DMS 273 treated with DMSO at 0.1 percent for 48 hours (cell line): ENCODE measurements around the gene SCFD2.
"Not testable (repeated sequence)": the region's sequence is repeated elsewhere in the genome, so short reads cannot be mapped to it uniquely, and the experiment has no call there.

Experiments used
- DNase-seq: peaks from one replicate; lab custom pipeline; 2025; lab: John Stamatoyannopoulos, UW

SCFD2 gene

DNA sequence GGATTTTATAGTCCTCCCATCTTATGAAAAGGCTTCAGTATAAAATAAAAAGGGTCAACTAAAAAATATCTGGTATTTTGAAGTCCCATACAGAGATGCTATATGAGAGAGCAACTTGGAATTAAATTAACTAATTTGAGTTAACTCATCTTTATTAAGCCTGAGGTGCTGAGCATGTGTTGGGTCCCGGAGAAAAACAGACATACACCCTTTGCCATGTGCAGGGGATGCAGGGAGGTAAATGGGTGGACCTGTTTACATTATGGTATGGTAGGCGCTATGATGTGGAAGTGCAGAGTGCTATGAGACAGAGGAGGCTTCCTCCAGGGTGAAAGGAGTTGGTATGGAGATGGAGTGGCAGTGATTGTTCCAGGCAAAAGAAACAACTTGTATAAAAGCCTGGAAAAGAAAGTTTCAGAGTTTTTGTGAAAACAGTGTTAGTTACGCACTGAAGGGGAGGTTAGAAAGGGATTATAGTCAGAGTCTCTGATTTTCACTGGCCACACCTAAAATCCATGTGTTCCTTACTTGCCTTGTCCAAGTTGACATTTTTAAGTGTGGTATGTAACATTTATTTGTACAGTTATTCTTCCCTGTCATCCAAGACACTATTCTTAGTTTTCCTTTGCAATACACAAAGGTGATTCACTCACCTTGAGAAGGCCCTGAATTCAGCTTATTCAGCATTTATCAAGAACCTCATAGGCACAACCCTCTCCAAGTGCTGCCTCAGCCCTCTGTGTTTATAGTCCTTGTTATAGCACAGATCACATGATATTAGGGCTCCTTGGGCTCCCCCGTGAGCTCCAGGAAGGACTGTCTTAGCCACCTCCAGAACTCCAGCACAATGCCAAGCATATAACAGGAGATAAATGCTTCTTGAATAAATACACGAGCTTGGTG, 351.7 kb downstream of the SCFD2 start:
- DNase-seq, result no peak

DNA sequence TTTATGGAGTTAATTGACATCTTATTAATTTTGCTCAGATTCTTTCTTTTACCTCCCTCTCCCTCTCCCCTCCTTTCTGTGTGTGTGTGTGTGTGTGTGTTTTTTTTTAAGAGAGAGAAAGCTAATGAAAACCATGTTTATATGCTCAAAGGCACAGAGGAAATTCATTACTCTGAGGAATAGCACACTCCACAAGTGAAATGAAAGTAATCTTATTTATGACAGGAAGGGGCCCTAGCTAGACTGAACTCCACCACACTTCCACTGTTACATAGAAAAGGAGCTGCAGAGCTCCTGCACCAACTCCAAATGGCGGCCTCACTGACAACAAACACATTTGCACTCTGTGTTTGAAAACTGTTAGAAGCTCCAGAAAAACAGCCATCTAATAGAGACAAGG, 353.1 kb downstream of the SCFD2 start:
- no peak for DNase-seq

DNA sequence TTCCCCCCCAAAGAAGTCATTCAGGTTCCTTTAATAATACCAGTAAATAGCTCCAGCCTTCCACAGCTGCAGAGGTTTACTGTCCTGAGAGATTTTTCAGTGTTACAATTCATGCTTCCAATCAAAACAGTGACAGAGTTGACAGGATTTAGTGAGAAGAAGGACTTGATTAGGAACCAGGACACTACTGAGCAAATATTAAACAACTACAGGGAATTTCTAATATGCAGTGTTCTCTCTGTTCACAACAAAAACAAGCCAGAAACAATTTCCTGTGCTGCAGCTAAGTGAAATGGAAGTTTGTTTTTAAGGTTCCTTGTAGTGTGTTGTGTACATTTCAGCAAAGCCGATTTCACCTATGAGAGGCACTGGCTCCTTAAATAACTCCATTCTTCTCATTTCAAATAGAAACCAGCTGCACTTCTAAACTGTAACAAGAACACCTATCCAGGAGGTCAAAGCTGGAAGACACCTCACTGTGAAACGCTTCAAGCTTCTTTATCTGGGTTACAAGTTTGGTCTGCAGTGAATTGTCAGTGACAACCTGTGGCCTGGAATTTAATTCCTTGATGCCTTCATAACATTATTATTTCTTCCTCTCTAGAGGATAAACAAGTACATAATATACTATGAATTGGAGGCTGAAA, 354.5 kb downstream of the SCFD2 start:
- no peak for DNase-seq

DNA sequence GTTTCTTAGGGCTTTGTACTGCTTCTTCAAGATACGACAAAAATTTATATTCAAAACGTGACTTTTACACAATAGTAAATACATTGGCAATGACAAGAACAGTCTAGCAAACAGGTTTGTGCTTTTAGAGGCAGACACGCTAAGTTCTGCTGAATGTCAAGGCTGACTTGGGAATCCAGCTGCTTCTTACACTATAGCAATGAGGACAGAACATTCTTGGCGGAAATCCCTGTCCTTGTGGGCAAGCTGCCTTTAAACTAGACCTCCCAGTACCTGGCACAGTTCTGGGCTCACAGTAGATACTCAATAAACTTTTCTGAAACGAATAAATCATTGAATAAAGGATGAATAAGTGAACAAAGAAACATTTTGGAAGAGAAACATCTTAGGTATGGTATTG, 355.5 kb downstream of the SCFD2 start:
- DNase-seq, result no peak

DNA sequence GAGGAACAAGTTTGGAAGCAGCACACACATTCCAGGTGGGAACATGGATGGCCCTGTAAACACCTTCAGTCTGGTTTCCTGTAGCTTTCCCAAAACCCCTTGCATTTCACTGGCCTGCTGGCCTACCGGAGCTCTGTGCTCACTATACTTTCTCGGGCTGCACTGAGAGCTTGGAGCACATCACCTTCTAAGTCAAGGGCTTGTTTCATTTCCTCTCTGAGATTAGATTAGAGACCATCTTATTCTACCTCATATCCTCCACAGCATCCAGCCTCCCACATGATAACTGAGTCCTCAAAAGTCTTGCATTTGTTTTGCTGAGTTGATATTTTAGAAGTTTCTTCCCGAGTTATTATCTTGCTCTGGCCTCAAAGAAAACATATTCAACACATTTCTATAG, 356.0 kb downstream of the SCFD2 start:
- no peak for DNase-seq

DNA sequence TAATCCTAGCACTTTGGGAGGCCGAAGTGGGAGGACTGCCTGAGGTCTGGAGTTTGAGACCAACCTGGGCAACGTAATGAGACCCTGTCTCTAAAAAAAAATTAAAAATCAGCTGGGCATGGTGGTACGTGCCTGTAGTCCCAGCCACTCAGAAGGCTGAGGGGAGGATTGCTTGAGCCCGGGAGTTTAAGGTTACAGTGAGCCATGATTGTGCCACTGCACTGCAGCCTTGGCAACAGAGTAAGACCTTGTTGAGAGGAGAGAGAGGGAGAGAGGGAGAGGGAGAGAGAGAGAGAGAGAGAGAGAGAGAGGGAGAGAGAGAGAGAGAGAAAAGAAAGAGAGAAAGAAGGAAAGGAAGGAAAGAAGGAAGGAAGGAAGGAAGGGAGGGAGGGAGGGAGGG, 358.8 kb downstream of the SCFD2 start:
- no peak for DNase-seq

DNA sequence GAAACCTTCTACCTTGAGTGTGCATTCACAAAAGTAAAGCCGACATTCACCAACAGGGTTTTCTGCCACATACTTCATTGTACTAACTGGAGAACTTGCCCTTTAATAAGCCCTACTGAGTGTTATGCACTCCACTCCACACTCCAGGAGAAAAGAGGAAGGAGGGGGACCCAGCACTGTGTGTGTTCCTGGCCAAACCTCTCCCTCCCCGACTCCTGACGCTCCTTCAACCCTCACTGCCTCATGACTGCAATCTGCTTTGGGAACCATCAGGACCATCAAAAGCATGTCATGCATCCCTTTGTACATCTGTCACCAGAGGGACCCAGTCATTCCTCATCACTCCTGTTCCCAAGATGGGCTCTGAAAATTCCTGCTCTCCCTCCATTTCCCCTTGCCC, 360.1 kb downstream of the SCFD2 start:
- no peak for DNase-seq

DNA sequence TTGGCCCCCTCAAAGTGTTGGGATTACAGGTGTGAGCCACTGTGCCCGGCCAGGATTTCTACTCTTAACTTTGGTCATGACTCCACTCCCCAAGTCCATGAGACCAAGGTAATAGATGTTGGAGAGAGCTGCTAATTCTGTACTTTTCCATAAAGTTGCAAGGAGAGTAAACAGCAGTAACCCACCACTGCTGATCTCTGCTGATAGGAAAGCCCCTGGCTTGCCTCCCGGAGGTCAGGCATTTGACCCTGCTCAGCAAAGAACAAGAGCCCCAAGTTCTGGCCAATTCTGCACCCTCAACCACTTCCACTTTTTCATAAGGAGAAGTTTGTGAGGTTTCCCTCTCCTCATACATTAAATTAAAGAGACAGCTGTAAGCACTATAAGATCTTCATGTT, 360.7 kb downstream of the SCFD2 start:
- DNase-seq, result no peak

DNA sequence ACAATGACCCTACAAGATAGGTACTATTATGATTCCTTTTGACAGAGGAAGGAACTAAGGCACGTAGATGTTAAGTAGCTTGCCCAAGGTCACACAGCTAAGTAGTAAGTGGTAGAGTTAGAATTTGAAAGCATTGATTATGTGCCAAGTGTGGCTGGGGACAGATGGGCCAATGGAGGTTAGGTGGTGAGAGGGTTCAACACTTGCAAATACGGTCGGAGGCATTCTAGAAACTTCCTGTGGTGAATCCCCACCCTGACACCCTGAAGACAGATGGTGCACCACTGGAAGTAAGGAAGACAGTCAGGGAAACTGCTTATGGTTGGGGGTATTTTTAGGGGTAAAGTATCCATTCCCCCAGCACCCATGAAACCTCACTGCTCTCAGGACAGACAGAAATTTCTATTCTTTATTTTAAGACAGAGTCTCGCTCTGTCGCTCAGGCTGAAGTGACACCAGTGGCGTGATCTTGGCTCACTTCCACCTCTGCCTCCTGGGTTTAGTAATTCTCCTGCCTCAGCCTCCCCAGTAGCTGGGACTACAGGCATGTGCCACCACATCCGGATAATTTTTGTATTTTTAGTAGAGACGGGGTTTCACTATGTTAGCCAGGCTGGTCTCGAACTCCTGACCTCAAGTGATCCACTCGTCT, 361.2 kb downstream of the SCFD2 start:
- DNase-seq, result no peak

DNA sequence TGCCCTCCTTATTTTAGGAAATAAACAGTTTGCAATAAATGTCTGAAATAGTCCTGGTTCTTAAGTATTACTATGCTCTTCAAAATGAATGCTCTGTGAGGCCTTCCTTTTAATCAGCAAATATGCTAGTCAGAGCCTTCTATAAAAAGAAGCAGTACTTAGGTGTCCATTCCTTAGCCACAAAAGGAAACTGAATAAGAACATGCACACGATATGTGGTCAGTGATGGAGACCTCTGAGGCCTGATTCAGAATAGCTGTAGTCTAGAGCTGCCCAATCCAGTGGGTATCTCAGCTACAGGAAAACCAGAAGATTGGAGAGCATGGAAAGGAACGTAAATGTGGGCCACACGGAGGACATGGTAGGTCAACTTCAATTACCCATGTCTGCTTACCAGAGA, 361.9 kb downstream of the SCFD2 start:
- DNase-seq, result no peak

DNA sequence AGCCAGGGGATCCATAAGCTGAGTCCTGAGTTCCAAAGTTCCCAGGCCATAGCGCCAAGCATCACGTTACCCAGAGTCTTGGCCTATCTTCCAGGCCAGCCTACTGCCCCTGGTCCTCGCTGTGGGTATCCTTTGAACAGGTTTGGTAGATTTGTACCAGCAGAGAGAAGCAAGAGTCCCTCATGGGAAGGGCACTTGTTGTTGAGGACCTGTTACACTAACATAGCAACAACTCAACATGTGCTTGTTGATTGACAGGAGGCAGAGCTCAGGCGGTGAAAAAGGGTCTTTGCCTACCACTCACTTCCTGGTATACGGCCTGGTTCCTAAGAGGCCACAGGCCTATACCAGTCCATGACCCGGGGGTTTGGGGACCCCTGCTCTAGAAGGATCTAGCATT, 365.3 kb downstream of the SCFD2 start:
- no peak for DNase-seq

DNA sequence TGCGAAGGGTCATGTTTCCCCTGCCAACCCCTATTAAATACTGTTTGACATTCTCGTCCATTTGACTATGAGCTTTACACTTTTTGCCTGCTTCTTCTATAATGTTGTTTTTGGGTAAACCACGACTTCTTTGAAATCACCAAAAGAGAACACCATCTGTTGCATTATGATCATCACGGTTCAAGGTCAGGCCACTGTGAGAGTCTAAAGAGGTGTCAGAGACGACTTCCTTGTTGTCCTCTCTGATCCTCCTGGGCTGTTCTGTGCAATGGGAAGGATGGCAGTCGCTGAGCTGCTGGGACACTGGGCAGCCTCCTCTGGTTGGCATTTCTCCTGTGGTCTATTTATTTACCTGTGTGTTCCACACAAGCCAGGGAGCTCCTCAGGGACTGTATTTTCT, 366.2 kb downstream of the SCFD2 start:
- DNase-seq, result no peak

DNA sequence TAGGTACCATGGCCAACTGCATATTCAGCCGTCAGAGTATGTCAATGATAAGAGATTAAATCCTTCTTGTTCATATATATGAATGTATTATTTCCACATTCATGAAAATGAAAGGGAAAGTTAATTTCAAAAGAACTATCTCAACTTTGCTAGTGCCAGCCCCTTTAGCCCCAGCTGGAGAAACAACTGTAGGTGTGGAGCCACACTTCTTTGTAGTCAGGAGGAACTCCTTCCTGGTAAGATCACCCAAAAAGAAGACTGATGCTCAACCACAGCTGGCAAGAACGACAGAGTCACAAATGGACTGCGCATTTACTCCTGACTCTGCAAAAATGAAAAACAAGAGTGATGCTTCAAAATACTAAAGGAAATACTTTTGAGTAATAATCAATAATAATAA, 367.4 kb downstream of the SCFD2 start:
- DNase-seq, result no peak

DNA sequence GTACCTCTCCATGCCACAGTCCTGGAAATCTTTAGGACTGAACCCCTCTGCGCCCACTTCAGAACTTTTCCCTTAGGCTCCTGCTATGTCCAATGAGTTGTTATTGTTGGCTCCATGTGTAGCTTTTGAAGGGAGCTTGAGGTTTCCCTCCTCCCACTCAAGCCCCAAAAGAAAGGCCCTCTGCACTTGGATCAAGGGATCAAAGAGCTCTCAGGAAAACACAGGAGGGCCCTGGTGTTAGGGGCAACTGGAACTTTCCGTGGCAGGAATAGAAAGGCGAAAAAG, 368.8 kb downstream of the SCFD2 start:
- DNase-seq, result no peak

DNA sequence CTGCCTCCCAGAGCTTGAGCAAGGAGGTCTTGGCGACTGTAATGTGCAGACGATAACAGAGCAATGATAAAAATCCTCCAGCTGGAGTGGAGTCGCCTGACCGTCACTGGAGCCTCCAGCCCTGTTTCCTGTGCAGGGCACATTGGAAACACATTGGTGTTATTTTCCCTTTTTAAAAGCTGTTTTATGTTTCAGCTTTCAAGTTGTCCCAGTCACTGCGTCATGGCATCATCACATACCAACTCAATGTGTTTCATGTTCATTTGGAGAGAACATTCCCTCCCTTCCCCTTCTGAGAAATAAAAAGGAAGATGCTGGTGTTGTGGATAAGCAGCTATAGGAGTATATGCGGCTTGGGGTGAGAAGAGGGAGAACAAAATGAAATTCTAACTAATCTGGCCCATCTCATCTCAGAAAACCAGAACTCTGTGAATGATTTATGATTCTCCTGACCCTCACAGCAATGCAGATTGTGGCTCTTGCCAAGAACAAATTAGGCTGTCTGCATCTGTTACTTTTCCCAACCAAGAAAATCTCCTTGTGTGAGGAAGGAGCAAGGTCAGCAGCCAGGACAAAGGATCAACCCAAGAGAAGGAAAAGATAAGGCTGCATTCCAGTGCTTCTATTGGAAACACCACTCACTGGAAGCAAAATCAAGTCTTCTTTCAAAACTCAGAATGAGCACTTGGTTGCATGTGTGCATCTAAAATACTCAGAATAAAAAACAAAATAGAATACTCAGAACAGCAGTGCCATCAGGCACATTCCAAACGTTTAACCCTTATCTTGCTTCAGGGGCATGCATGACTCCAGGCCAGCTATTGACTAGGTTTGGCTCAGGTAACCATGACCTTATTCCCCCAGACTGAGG, 369.4 kb downstream of the SCFD2 start:
- DNase-seq, result peak; percentile 38

DNA sequence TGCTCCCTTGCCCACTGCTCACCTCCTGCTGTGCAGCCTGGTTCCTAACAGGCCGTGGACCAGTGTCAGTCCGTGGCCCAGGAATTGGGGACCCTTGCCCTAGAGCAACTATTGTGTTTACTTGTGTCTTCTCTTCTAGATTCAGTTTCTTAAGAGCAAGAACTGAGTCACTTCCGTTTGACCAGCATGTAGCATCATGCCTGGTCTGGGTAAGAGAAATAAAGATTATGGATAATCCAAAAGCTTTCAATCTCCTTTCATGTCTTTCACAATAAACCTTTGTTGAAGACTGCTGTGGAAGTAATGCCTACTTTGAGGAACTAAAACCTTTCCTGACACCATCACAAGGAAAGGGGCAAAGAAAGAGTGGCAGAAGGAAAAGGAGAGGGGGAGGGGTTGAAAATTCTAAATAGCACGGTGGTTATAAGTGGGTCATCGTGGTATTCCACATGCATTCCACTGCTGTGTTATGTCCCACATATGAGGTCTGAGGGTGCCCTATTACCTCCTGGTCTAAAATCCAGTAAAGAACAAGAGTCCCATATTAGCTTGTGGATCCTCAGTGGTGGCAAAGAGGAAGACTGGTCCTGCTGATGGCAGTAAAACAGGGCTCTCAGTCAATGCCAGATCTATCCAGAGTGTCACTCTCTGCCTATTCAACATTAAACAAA, 370.4 kb downstream of the SCFD2 start:
- no peak for DNase-seq

DNA sequence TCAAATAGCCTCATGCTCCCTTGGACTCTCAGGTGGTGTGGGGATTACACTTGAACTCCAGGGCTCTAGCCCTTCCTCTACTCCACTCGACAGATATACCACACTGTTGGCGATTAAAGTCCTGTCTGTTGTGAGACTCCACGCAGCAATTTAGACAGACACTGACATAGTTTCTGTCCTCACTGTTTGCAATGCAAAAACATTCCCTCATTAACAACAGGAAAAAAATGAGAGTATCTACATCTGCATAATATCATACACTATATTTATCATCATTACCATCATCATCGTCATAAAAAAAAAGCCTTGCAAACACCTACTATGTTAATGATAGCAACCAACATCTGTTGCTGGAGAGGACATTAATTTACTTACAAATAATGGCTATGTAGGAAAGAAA, 371.3 kb downstream of the SCFD2 start:
- no peak for DNase-seq

DNA sequence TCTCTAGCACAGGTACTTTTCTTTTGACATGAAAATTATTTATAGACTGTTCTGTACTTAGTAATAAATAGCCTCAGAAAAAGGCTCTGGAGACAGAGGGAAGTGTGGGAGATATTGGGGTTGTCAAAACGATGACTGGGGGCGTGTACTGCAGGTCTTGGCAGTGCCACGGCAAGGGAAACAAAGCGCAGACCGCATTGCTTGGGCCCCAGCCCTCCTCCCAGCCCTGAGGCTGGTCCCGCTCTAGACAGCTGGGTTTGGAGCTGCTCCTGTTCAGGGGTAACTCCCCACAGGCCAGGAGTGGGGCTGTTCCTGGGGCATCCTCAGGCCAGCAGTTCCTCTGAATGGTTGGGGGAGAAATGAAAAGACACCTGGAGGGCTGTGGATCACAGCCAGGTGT, 372.1 kb downstream of the SCFD2 start:
- DNase-seq, result no peak

DNA sequence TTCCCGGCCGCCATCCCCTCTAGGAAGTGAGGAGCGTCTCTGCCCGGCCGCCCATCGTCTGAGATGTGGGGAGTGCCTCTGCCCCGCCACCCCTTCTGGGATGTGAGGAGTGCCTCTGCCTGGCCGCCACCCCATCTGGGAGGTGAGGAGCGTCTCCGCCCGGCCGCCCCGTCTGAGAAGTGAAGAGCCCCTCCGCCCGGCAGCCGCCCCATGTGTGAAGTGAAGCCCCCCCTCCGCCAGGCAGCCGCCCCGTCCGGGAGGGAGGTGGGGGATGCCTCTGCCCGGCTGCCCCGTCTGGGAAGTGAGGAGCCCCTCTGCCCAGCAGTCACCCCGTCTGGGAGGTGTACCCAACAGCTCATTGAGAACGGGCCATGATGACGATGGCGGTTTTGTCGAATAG, 373.3 kb downstream of the SCFD2 start:
- not testable (repeated sequence) for DNase-seq

DNA sequence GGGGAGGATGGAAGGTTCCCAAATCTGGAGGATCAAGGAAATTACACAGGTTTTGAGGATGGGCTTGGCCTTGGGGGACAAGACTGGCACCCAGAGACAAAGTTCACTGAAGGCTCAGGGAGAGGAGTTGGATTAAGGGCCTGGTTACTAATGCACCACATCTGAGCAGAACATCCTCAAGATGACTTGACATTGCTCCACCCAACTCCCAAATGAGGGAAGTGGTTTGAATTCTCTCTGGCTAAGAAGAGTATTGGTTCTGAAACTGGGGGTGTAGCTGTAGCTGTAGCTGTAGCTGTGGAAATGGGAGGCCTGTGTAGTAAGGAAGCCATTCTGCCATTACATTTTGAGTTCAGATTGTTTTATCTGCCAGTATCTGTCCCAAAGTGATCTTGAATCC, 374.4 kb downstream of the SCFD2 start:
- DNase-seq, result no peak

DNA sequence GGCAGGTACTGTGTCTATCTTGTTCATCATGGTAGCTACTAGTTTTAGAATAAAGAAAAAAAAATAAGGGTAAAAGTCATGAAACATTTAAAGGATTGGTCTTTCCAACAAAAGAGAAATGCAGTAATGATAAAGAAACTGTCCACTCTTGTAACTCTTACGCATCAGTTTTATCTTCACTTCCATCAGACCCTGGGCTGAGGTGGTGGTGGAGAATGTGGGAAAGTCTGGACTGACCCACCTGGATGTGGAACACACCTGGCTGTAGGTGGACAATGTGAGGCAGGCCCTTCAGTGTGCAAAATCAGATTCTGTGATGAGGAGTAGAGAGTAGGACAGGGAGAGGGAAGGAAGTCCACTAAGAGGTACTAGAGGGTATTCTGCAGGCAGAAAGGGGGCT, 375.2 kb downstream of the SCFD2 start:
- no peak for DNase-seq

DNA sequence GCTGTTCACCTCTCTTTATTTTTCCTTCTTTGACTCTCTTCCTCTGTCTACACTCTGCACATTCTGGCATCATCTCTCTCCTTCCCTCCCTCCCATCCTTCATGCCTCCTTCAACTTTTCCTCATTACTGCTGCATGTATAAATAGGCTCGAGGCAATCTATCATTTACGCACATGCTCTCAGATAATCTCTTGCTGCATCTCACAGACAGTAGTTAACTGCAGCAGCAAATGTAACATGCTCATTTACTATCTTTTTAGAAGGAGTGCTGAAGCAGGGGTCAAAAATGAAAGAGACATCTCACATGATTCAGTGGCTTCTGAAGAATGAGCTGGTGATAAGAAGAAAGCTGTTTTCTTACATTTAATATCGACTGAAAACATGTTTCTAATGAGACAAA, 376.0 kb downstream of the SCFD2 start:
- no peak for DNase-seq
